ENCODE measurements around the gene SPOCK3. TPM values are rescaled to one million over a fixed set of nuclear protein-coding genes. Genes with fewer than 3 reads are reported as not detected.

SPOCK3 gene
- total RNA-seq, 1 experiment from 2014 or later = 0.24 TPM

DNA sequence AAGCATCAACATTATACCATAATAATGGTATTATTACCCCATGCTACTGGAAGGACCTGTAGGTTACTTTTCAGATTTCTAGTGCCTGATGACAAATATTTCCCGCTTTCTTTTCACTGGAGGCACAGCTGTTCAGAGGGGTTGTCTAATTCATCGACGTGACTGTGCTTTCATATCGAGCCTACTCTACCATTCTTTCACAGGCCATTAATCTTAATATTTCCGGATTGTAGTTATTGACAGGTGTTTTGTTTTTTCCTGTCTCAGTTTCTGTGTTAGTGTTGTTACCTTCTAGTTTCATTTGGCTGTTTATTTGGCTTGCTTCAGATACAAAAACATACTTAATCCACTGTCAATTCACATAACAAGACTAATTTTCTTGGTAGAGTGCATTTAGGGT lies 330.9 kb downstream of the SPOCK3 start:
- ATAC-seq (no peak), DNase-seq (ENCODE audit: low spot score) (no peak)
- H3K4me3 Mint-ChIP-seq = no peak overlapping the region
- POLR2A ChIA-PET = no interaction called here
- no peak overlapping the region for H3K27ac Mint-ChIP-seq
- H3K4me1 Mint-ChIP-seq = no peaks in the 10 kb centered on the region
- no peaks in the 10 kb centered on the region for H3K9me3 Mint-ChIP-seq
- TF ChIP-seq MYBL2 (CRISPR knock-in tag; IDR thresholded peaks at IDR 0.05) = no peak
- TF ChIP-seq GRHL2 (CRISPR knock-in tag; IDR thresholded peaks at IDR 0.05; ENCODE audit: insufficient replicate concordance, severe bottlenecking) = no peak
- TF ChIP-seq FOXJ3 (CRISPR knock-in tag; IDR thresholded peaks at IDR 0.05; ENCODE audit: borderline replicate concordance) = no peak
- TF ChIP-seq, protein P1, sequence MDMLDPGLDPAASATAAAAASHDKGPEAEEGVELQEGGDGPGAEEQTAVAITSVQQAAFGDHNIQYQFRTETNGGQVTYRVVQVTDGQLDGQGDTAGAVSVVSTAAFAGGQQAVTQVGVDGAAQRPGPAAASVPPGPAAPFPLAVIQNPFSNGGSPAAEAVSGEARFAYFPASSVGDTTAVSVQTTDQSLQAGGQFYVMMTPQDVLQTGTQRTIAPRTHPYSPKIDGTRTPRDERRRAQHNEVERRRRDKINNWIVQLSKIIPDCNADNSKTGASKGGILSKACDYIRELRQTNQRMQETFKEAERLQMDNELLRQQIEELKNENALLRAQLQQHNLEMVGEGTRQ (CRISPR knock-in tag; IDR thresholded peaks at IDR 0.05) = no peak
- TF ChIP-seq, protein P2, sequence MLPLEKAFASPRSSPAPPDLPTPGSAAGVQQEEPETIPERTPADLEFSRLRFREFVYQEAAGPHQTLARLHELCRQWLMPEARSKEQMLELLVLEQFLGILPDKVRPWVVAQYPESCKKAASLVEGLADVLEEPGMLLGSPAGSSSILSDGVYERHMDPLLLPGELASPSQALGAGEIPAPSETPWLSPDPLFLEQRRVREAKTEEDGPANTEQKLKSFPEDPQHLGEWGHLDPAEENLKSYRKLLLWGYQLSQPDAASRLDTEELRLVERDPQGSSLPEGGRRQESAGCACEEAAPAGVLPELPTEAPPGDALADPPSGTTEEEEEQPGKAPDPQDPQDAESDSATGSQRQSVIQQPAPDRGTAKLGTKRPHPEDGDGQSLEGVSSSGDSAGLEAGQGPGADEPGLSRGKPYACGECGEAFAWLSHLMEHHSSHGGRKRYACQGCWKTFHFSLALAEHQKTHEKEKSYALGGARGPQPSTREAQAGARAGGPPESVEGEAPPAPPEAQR (CRISPR knock-in tag; IDR thresholded peaks at IDR 0.05) = no peak
- no peak for TF ChIP-seq TEAD4 (CRISPR knock-in tag; IDR thresholded peaks at IDR 0.05)
- TF ChIP-seq, protein P3, sequence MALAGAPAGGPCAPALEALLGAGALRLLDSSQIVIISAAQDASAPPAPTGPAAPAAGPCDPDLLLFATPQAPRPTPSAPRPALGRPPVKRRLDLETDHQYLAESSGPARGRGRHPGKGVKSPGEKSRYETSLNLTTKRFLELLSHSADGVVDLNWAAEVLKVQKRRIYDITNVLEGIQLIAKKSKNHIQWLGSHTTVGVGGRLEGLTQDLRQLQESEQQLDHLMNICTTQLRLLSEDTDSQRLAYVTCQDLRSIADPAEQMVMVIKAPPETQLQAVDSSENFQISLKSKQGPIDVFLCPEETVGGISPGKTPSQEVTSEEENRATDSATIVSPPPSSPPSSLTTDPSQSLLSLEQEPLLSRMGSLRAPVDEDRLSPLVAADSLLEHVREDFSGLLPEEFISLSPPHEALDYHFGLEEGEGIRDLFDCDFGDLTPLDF (CRISPR knock-in tag; IDR thresholded peaks at IDR 0.05) = no peak
- TF ChIP-seq FOXP1 (CRISPR knock-in tag; IDR thresholded peaks at IDR 0.05; ENCODE audit: borderline replicate concordance) = no peak
- TF ChIP-seq, protein P4, sequence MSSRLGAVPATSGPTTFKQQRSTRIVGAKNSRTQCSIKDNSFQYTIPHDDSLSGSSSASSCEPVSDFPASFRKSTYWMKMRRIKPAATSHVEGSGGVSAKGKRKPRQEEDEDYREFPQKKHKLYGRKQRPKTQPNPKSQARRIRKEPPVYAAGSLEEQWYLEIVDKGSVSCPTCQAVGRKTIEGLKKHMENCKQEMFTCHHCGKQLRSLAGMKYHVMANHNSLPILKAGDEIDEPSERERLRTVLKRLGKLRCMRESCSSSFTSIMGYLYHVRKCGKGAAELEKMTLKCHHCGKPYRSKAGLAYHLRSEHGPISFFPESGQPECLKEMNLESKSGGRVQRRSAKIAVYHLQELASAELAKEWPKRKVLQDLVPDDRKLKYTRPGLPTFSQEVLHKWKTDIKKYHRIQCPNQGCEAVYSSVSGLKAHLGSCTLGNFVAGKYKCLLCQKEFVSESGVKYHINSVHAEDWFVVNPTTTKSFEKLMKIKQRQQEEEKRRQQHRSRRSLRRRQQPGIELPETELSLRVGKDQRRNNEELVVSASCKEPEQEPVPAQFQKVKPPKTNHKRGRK (CRISPR knock-in tag; IDR thresholded peaks at IDR 0.05; ENCODE audit: borderline replicate concordance) = no peak
- no peak for TF ChIP-seq ETV6 (CRISPR knock-in tag; IDR thresholded peaks at IDR 0.05)
- TF ChIP-seq, protein P5, sequence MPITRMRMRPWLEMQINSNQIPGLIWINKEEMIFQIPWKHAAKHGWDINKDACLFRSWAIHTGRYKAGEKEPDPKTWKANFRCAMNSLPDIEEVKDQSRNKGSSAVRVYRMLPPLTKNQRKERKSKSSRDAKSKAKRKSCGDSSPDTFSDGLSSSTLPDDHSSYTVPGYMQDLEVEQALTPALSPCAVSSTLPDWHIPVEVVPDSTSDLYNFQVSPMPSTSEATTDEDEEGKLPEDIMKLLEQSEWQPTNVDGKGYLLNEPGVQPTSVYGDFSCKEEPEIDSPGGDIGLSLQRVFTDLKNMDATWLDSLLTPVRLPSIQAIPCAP (CRISPR knock-in tag; IDR thresholded peaks at IDR 0.05) = no peak
- CTCF ChIA-PET = no interaction called here
- no peaks in the 10 kb centered on the region for H3K27me3 Mint-ChIP-seq (ENCODE audit: low read depth)
- no peaks in the 10 kb centered on the region for H3K36me3 Mint-ChIP-seq

DNA sequence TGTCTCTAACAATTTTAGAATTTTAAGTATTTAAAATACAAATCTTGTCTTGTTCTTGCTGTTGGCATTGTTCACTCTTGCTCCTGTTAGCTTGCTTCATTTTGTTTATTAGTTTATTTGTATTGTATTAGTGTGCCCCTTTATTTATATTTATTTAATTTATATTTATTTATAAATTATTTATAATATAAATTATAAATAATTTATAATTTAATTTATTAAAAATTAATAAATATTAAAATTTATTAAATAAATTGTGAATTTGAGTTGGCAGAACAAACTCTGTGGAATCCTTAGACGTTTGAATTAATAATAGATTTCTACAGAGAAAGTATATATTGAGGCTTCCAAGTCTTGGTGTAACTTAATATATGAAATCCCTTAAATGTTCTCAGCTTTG lies 331.4 kb downstream of the SPOCK3 start:
- no peaks in the 10 kb centered on the region for H3K9me3 Mint-ChIP-seq
- POLR2A ChIA-PET = no interaction called here
- H3K4me3 Mint-ChIP-seq = no peak overlapping the region
- CTCF ChIA-PET = no interaction called here
- TF ChIP-seq ZNF121 (CRISPR knock-in tag; IDR thresholded peaks at IDR 0.05) = no peak
- TF ChIP-seq, protein P6, sequence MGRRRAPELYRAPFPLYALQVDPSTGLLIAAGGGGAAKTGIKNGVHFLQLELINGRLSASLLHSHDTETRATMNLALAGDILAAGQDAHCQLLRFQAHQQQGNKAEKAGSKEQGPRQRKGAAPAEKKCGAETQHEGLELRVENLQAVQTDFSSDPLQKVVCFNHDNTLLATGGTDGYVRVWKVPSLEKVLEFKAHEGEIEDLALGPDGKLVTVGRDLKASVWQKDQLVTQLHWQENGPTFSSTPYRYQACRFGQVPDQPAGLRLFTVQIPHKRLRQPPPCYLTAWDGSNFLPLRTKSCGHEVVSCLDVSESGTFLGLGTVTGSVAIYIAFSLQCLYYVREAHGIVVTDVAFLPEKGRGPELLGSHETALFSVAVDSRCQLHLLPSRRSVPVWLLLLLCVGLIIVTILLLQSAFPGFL (CRISPR knock-in tag; IDR thresholded peaks at IDR 0.05; ENCODE audit: borderline replicate concordance) = no peak
- TF ChIP-seq SMAD4 (CRISPR knock-in tag; IDR thresholded peaks at IDR 0.05) = no peak
- TF ChIP-seq, protein P7, sequence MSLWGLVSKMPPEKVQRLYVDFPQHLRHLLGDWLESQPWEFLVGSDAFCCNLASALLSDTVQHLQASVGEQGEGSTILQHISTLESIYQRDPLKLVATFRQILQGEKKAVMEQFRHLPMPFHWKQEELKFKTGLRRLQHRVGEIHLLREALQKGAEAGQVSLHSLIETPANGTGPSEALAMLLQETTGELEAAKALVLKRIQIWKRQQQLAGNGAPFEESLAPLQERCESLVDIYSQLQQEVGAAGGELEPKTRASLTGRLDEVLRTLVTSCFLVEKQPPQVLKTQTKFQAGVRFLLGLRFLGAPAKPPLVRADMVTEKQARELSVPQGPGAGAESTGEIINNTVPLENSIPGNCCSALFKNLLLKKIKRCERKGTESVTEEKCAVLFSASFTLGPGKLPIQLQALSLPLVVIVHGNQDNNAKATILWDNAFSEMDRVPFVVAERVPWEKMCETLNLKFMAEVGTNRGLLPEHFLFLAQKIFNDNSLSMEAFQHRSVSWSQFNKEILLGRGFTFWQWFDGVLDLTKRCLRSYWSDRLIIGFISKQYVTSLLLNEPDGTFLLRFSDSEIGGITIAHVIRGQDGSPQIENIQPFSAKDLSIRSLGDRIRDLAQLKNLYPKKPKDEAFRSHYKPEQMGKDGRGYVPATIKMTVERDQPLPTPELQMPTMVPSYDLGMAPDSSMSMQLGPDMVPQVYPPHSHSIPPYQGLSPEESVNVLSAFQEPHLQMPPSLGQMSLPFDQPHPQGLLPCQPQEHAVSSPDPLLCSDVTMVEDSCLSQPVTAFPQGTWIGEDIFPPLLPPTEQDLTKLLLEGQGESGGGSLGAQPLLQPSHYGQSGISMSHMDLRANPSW (CRISPR knock-in tag; conservative IDR thresholded peaks at IDR 0.05; ENCODE audit: low read depth) = no peak
- peak; percentile 97 for TF ChIP-seq HMGA2 (CRISPR knock-in tag; IDR thresholded peaks at IDR 0.05)
- no peak for TF ChIP-seq NR1H2 (CRISPR knock-in tag; IDR thresholded peaks at IDR 0.05)
- DNase-seq (ENCODE audit: low spot score) (no peak), ATAC-seq (no peak)
- H3K27ac Mint-ChIP-seq = no peak overlapping the region
- no peaks in the 10 kb centered on the region for H3K27me3 Mint-ChIP-seq (ENCODE audit: low read depth)
- no peaks in the 10 kb centered on the region for H3K4me1 Mint-ChIP-seq
- no peaks in the 10 kb centered on the region for H3K36me3 Mint-ChIP-seq

Data from WTC11 (cell line).